K562 (cell line): ENCODE results near the gene DHRS13. TPM values are rescaled to one million over a fixed set of nuclear protein-coding genes. Genes with fewer than 3 reads are reported as not detected.
A peak's percentile ranks its signal among the peaks of the same experiment; 100 is the strongest.

Experiments
- CBX2 ChIP-seq: fragments of 200-600 bp; sonication (generic); IDR thresholded peaks from one replicate; pipeline ENCODE4 v1.6.1; 2012; ENCODE audit warnings: mild to moderate bottlenecking, low read length, inconsistent platforms; ENCODE audit not compliant: insufficient read depth, poor library complexity, severe bottlenecking
- CREB5 ChIP-seq: fragments of 250-450 bp; sonication (Bioruptor Pico); IDR thresholded peaks from 2 replicates; pipeline ENCODE4 v1.5.0; 2020; ENCODE audit warnings: mild to moderate bottlenecking
- CREM ChIP-seq: IDR thresholded peaks from 2 replicates; pipeline ENCODE4 v1.6.1; 2014; ENCODE audit warnings: antibody characterized with exemption, low read depth
- ETS2 ChIP-seq: IDR thresholded peaks from 2 replicates; pipeline ENCODE4 v1.6.1; 2016; ENCODE audit warnings: borderline replicate concordance, missing genetic modification characterization, mild to moderate bottlenecking, moderate library complexity, missing compliant biosample characterization; ENCODE audit not compliant: poor library complexity, severe bottlenecking
- EZH2 ChIP-seq: IDR thresholded peaks from 2 replicates; pipeline ENCODE4 v1.6.1; 2012; ENCODE audit warnings: low read depth, mild to moderate bottlenecking, inconsistent platforms, low read length, borderline replicate concordance
- FOXA3 ChIP-seq, 2 experiments: fragments of 450-650 bp in 1 of 2; sonication (generic) in 1 of 2; formaldehyde crosslinking; IDR thresholded peaks in 1 of 2; conservative IDR thresholded peaks in 1 of 2; 2 replicates each; pipeline versions ENCODE4 v1.4.0 to v1.8.0; 2020 to 2022; ENCODE audit warnings: mild to moderate bottlenecking in 2 of 2, missing genetic modification reagents in 1 of 2
- HMGXB4 ChIP-seq: sonication (generic); formaldehyde crosslinking; IDR thresholded peaks from 2 replicates; pipeline ENCODE4 v1.8.1; 2023; ENCODE audit warnings: mild to moderate bottlenecking, missing genetic modification reagents
- HOXB6 ChIP-seq: fragments of 250-450 bp; sonication (Bioruptor Pico); IDR thresholded peaks from 2 replicates; pipeline ENCODE4 v1.5.1; 2022; ENCODE audit warnings: mild to moderate bottlenecking, borderline replicate concordance
- HSF4 ChIP-seq: fragments of 250-450 bp; sonication (Bioruptor Pico); IDR thresholded peaks from 2 replicates; pipeline ENCODE4 v2.1.2; 2022; ENCODE audit warnings: mild to moderate bottlenecking, moderate library complexity, borderline replicate concordance
- KDM4B ChIP-seq, 2 experiments: fragments of 450-650 bp in 1 of 2; sonication (generic) in 1 of 2; IDR thresholded peaks; 2 replicates each; pipeline ENCODE4 v1.6.1; 2016 to 2017; ENCODE audit warnings: borderline replicate concordance in 2 of 2, antibody characterized with exemption in 1 of 2, low read depth in 1 of 2, mild to moderate bottlenecking in 1 of 2
- NFATC3 ChIP-seq: fragments of 450-650 bp; IDR thresholded peaks from 2 replicates; pipeline ENCODE4 v1.6.1; 2017; ENCODE audit warnings: mild to moderate bottlenecking
- RBM34 ChIP-seq: fragments of 200-400 bp; formaldehyde crosslinking; IDR thresholded peaks from 2 replicates; pipeline ENCODE4 v1.6.1; 2018; ENCODE audit warnings: low read length, borderline replicate concordance; ENCODE audit not compliant: insufficient read depth
- SRSF7 ChIP-seq: fragments of 200-400 bp; formaldehyde crosslinking; optimal IDR thresholded peaks from 2 replicates; pipeline ENCODE3; 2017; ENCODE audit warnings: mild to moderate bottlenecking, low read depth, low read length
- TARDBP ChIP-seq: fragments of 450-650 bp; IDR thresholded peaks from 2 replicates; pipeline ENCODE4 v1.6.1; 2016
- TFAP4 ChIP-seq: sonication (generic); formaldehyde crosslinking; IDR thresholded peaks from 2 replicates; pipeline ENCODE4 v1.8.0; 2022; ENCODE audit warnings: missing genetic modification reagents, mild to moderate bottlenecking, moderate library complexity, borderline replicate concordance
- ZNF165 ChIP-seq: fragments of 250-450 bp; sonication (Bioruptor Pico); IDR thresholded peaks from 2 replicates; pipeline ENCODE4 v1.4.0; 2020; ENCODE audit warnings: borderline replicate concordance
- ZNF398 ChIP-seq: fragments of 250-450 bp; sonication (Bioruptor Pico); IDR thresholded peaks from 2 replicates; pipeline ENCODE4 v1.8.0; 2021; ENCODE audit warnings: moderate library complexity, mild to moderate bottlenecking, inconsistent platforms
- ZNF41 ChIP-seq: fragments of 250-450 bp; sonication (Bioruptor Pico); conservative IDR thresholded peaks from 2 replicates; pipeline ENCODE4 v1.4.0; 2020; ENCODE audit warnings: mild to moderate bottlenecking
- ZNF764 ChIP-seq: fragments of 250-450 bp; sonication (Bioruptor Pico); IDR thresholded peaks from 2 replicates; pipeline ENCODE4 v1.4.0; 2020; ENCODE audit warnings: low read depth, mild to moderate bottlenecking, moderate library complexity
- ZNF780A ChIP-seq: fragments of 250-450 bp; sonication (Bioruptor Pico); IDR thresholded peaks from 2 replicates; pipeline ENCODE4 v1.5.0; 2021; ENCODE audit warnings: mild to moderate bottlenecking
- polyA plus RNA-seq, 8 experiments: library from polyadenylated mRNA; depleted of rRNA in 4 of 8; stranded (reverse) in 5 of 8; unstranded in 3 of 8; fragments of >200 nt; fragmentation: Nextera tagmentation in 2 of 8; fragmentation: Illumina TruSeq in 1 of 8; extraction: Ambion mirVana in 2 of 8; extraction: Trizol in 1 of 8; gene quantifications; 2 replicates each; pipeline versions ENCODE4 v1.2.1 to v1.2.3, GENCODE V29; 2011 to 2014; ENCODE audit warnings: inconsistent platforms in 1 of 8, missing spikeins in 1 of 8
- total RNA-seq, 7 experiments: library from RNA; depleted of rRNA in 6 of 7; stranded (reverse); fragments of >200 nt in 6 of 7; fragmentation: Illumina TruSeq in 2 of 7; extraction: Trizol in 2 of 7; gene quantifications; 2 replicates each; pipeline versions ENCODE4 v1.2.1 to v1.2.3, GENCODE V29; 2011 to 2021; ENCODE audit warnings: low replicate concordance in 1 of 7

DHRS13 gene
- total and polyA plus RNA-seq, 9 of the 15 experiments (the other 6 are each of a cell fraction or from before 2014, with no cell fraction given), result 0.32 to 52.3 (median 34.3) TPM; not detected in 1

- TF ChIP-seq ZNF398 (CRISPR knock-in tag) (no peak), TFAP4 (CRISPR knock-in tag) (peak; percentile 54; the same call in 1 of the 2 replicates), ZNF165 (no peak), CREB5 (0 out of 2 replicates have a peak, but pooled peaks have one; percentile 52), SRSF7 (no peak), NFATC3 (0 out of 2 replicates have a peak, but pooled peaks have one; percentile 21), TARDBP (peak; percentile 54; the same call in 1 of the 2 replicates), ZNF780A (no peak), CBX2 (no peak), RBM34 (no peak), HSF4 (CRISPR knock-in tag) (no peak), ZNF41 (CRISPR knock-in tag) (no peak), KDM4B (IDR thresholded peaks at IDR 0.05; ENCODE audit: borderline replicate concordance in 2 of 2, low read depth in 1 of 2) (peak in 1 of 2 experiments; percentile 91; a peak in 1 of 4 replicates), HOXB6 (peak; percentile 34; the same call in 1 of the 2 replicates), ZNF764 (no peak), HMGXB4 (peak; percentile 86; the same call in 1 of the 2 replicates), CREM (peak; percentile 96), EZH2 (no peak), ETS2 (tag) (no peak), FOXA3 (CRISPR knock-in tag; conservative IDR thresholded peaks at IDR 0.05 in 1 of 2, IDR thresholded peaks at IDR 0.05 in 1 of 2) (no peak)
Measured at GRCh38 chr17:28951991-28952975, 49.4 kb upstream of the DHRS13 start (continued).
